DOHH2 (cell line): ENCODE measurements around the gene STYXL2.

ENCODE experiments used
- CTCF ChIP-seq: fragments of 200-600 bp; sonication (generic); IDR thresholded peaks from one replicate; pipeline ENCODE4 v1.5.1; 2014; ENCODE audit warnings: antibody characterized with exemption, mild to moderate bottlenecking, low read depth, low read length; ENCODE audit not compliant: poor library complexity, severe bottlenecking
- EZH2phosphoT487 ChIP-seq: fragments of 200-600 bp; sonication (generic); IDR thresholded peaks from 2 replicates; pipeline ENCODE4 v1.6.1; 2017; ENCODE audit warnings: borderline replicate concordance, mild to moderate bottlenecking, antibody characterized with exemption, low read length, moderate library complexity, mixed read lengths

- no peak for TF ChIP-seq CTCF
- TF ChIP-seq EZH2phosphoT487: no peak
Observed at GRCh38 chr1:167118188-167118587, 24.3 kb downstream of the STYXL2 start.
